ENCODE results near the gene C19orf12. TPM values are rescaled to one million over a fixed set of nuclear protein-coding genes. Genes with fewer than 3 reads are reported as not detected.
A peak's percentile ranks its signal among the peaks of the same experiment; 100 is the strongest.

C19orf12 gene
- total RNA-seq, 3 donors from 2014 or later (not counting 1 experiment from before 2014, with no cell fraction given), result 33.1 to 52.6 (median 47.5) TPM

GRCh38 chr19:29678484-29679106, 36.5 kb downstream of the C19orf12 start:
- intact Hi-C loops (cut with micrococcal nuclease), result no loop called here
- peaks cover 61 to 76% of the 10 kb centered on the region in 2 donors for H3K4me1 Mint-ChIP-seq
- H3K4me3 ChIP-seq (ENCODE audit: low read length), result no peak overlapping the region
- ATAC-seq (no peak), DNase-seq (no peak)
- peak overlapping the region; percentile 7 for H3K27ac ChIP-seq (ENCODE audit: low read length)
- H3K9me3 ChIP-seq (ENCODE audit: control insufficient read depth, insufficient read depth, low read length), result no peaks in the 10 kb centered on the region
- no peaks in the 10 kb centered on the region for H3K9me3 Mint-ChIP-seq
- TF ChIP-seq CTCF (IDR thresholded peaks at IDR 0.05), result no peak
- 85% methylated on average over 19 of the region's 20 CpGs for WGBS (ENCODE audit: insufficient coverage)
- H3K27me3 ChIP-seq (ENCODE audit: control insufficient read depth, insufficient read depth, low read length), result no peaks in the 10 kb centered on the region
- peaks cover 46% of the 10 kb centered on the region for H3K36me3 ChIP-seq (ENCODE audit: control insufficient read depth, insufficient read depth, low read length)
- H3K36me3 Mint-ChIP-seq, result no peaks in the 10 kb centered on the region
- H3K27ac Mint-ChIP-seq, result peak overlapping the region; percentile 90 to 98
- peaks cover 97% of the 10 kb centered on the region for H3K4me1 ChIP-seq (ENCODE audit: control insufficient read depth, insufficient read depth, low read length)
- H3K4me3 Mint-ChIP-seq, result peak overlapping the region; percentile 65
- H3K27me3 Mint-ChIP-seq (ENCODE audit: low read depth in 2 of 2), result no peaks in the 10 kb centered on the region

GRCh38 chr19:29677001-29677817, 37.9 kb downstream of the C19orf12 start:
- DNase-seq, result peak in 1 of 2 donors; percentile 30
- H3K4me3 ChIP-seq (ENCODE audit: low read length), result no peak overlapping the region
- H3K27me3 Mint-ChIP-seq (ENCODE audit: low read depth in 2 of 2), result no peaks in the 10 kb centered on the region
- H3K4me1 Mint-ChIP-seq, result peaks cover 63 to 76% of the 10 kb centered on the region in 2 donors
- H3K4me3 Mint-ChIP-seq, result peak overlapping the region; percentile 75
- no peak for ATAC-seq
- H3K36me3 Mint-ChIP-seq, result no peaks in the 10 kb centered on the region
- no peak for TF ChIP-seq CTCF (IDR thresholded peaks at IDR 0.05)
- peak overlapping the region; percentile 96 for H3K27ac ChIP-seq (ENCODE audit: low read length)
- no peaks in the 10 kb centered on the region for H3K9me3 Mint-ChIP-seq
- H3K27ac Mint-ChIP-seq, result peak overlapping the region; percentile 90 to 98
- H3K4me1 ChIP-seq (ENCODE audit: control insufficient read depth, insufficient read depth, low read length), result peaks cover 100% of the 10 kb centered on the region
- no peaks in the 10 kb centered on the region for H3K27me3 ChIP-seq (ENCODE audit: control insufficient read depth, insufficient read depth, low read length)
- H3K36me3 ChIP-seq (ENCODE audit: control insufficient read depth, insufficient read depth, low read length), result peaks cover 46% of the 10 kb centered on the region
- intact Hi-C loops (cut with micrococcal nuclease), result no loop called here
- WGBS (ENCODE audit: insufficient coverage), result 64% methylated on average over 23 of the region's 23 CpGs
- H3K9me3 ChIP-seq (ENCODE audit: control insufficient read depth, insufficient read depth, low read length), result no peaks in the 10 kb centered on the region

DNA sequence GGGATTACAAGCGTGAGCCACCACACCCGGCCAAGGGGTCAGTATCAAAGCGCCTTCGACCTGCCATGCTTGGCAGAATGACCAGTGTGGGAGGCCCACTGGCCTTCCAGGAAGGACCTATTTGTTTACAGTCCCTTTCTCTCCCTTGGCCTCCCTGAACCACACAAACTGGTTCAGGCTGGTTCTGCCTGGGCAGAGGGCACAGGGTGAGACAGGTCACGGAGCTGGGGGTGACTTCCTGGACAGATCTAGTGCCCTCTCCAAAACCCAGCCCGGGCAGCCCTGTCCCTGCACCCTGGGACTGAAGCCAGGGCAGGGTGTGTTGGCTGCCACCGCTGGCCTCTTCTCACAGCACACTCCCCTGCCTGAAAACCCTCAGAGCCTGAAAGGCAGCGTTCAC, 38.5 kb downstream of the C19orf12 start:
- peak overlapping the region; percentile 90 to 98 for H3K27ac Mint-ChIP-seq
- no peaks in the 10 kb centered on the region for H3K27me3 Mint-ChIP-seq (ENCODE audit: low read depth in 2 of 2)
- no peaks in the 10 kb centered on the region for H3K9me3 Mint-ChIP-seq
- Histone ChIP-seq H3K27me3 (ENCODE audit: control insufficient read depth, insufficient read depth, low read length) (no peaks in the 10 kb centered on the region), H3K27ac (ENCODE audit: low read length) (peak overlapping the region; percentile 96), H3K4me1 (ENCODE audit: control insufficient read depth, insufficient read depth, low read length) (peaks cover 100% of the 10 kb centered on the region), H3K9me3 (ENCODE audit: control insufficient read depth, insufficient read depth, low read length) (no peaks in the 10 kb centered on the region), H3K4me3 (ENCODE audit: low read length) (no peak overlapping the region), H3K36me3 (ENCODE audit: control insufficient read depth, insufficient read depth, low read length) (peaks cover 46% of the 10 kb centered on the region)
- H3K4me3 Mint-ChIP-seq, result peak overlapping the region; percentile 75
- WGBS (ENCODE audit: insufficient coverage), result 62% methylated on average over 8 of the region's 8 CpGs
- intact Hi-C loops (cut with micrococcal nuclease), result no loop called here
- no peaks in the 10 kb centered on the region for H3K36me3 Mint-ChIP-seq
- ATAC-seq (no peak), DNase-seq (no peak)
- peaks cover 68 to 76% of the 10 kb centered on the region in 2 donors for H3K4me1 Mint-ChIP-seq
- no peak for TF ChIP-seq CTCF (IDR thresholded peaks at IDR 0.05)
